B cell (primary cell): Measurements from ENCODE around the gene LOC101059915.
"Not testable (repeated sequence)": the region's sequence is repeated elsewhere in the genome, so short reads cannot be mapped to it uniquely, and the experiment has no call there.

Source experiments
- ATAC-seq: fragments of 200-7000 bp; cut with Tn5 transposase; one replicate; pipeline ENCODE4 v1.10.0; 2021; ENCODE audit warnings: low read depth, mild to moderate bottlenecking, moderate number of reproducible peaks, moderate library complexity
- CTCF ChIA-PET: fragments of 350-600 bp; sonication (Branson Sonifier 250); formaldehyde crosslinking; loops from one replicate; lab custom pipeline; 2021; ENCODE audit warnings: antibody characterized with exemption, inconsistent platforms; lab: Charles Lee
- POLR2A ChIA-PET: fragments of 350-600 bp; sonication (Branson Sonifier 250); formaldehyde crosslinking; loops from one replicate; lab custom pipeline; 2021; ENCODE audit warnings: antibody characterized with exemption; lab: Charles Lee
- DNase-seq: peaks from one replicate; pipeline ENCODE4 v3.0.0; 2013
- H2AFZ ChIP-seq: 2 replicates; pipeline ENCODE4 v1.6.1; 2012; ENCODE audit warnings: mild to moderate bottlenecking, low read depth, low read length; ENCODE audit not compliant: insufficient read depth, poor library complexity, severe bottlenecking
- H3K27ac ChIP-seq, 2 donors: 1 replicate in 1 of 2; 2 replicates in 1 of 2; pipeline ENCODE4 v1.5.1; 2012 to 2013; ENCODE audit warnings: low read length in 2 of 2, mild to moderate bottlenecking in 2 of 2, moderate library complexity in 1 of 2
- H3K27me3 ChIP-seq, 4 experiments: fragments of 200-600 bp in 1 of 4; sonication (generic) in 1 of 4; replicated peaks in 1 of 4; 1 replicate in 2 of 4; 2 replicates in 2 of 4; pipeline versions ENCODE4 v1.6.1 to v1.7.0; 2013 to 2016; ENCODE audit warnings: low read length in 3 of 4, mild to moderate bottlenecking in 2 of 4, mixed read lengths in 1 of 4, moderate library complexity in 1 of 4; ENCODE audit not compliant: insufficient read depth in 4 of 4, control insufficient read depth in 3 of 4; ENCODE audit errors: control extremely low read depth in 1 of 4
- H3K36me3 ChIP-seq, 2 experiments: replicated peaks in 1 of 2; 1 replicate in 1 of 2; 2 replicates in 1 of 2; pipeline versions ENCODE4 v1.6.1 to v1.7.1; 2013; ENCODE audit warnings: low read length in 1 of 2; ENCODE audit not compliant: insufficient read depth in 2 of 2, control insufficient read depth in 1 of 2; ENCODE audit errors: control extremely low read depth in 1 of 2, extremely low read depth in 1 of 2
- H3K4me1 ChIP-seq, 2 donors: fragments of 200-600 bp in 1 of 2; sonication (generic) in 1 of 2; 1 replicate in 1 of 2; 2 replicates in 1 of 2; pipeline versions ENCODE4 v1.5.1 to v1.6.1; 2013 to 2017; ENCODE audit warnings: low read length in 2 of 2; ENCODE audit not compliant: control insufficient read depth in 2 of 2, insufficient read depth in 2 of 2
- H3K4me2 ChIP-seq: replicated peaks from 2 replicates; pipeline ENCODE3; 2012; ENCODE audit warnings: mild to moderate bottlenecking, low read depth, low read length; ENCODE audit not compliant: poor library complexity, severe bottlenecking
- H3K4me3 ChIP-seq, 5 experiments: fragments of 200-600 bp in 1 of 5; sonication (generic) in 1 of 5; 1 replicate in 3 of 5; 2 replicates in 2 of 5; pipeline versions ENCODE4 v1.5.1 to v1.7.0; 2011 to 2016; ENCODE audit warnings: low read length in 4 of 5, mild to moderate bottlenecking in 4 of 5, low read depth in 2 of 5, control low read depth in 1 of 5, moderate library complexity in 1 of 5; ENCODE audit not compliant: insufficient read depth in 1 of 5; ENCODE audit errors: control extremely low read depth in 1 of 5, extremely low read depth in 1 of 5
- H3K79me2 ChIP-seq: fragments of 200-600 bp; sonication (generic); one replicate; pipeline ENCODE4 v1.6.0; 2016; ENCODE audit warnings: low read length; ENCODE audit not compliant: control insufficient read depth, insufficient read depth
- H3K9ac ChIP-seq: fragments of 200-600 bp; sonication (generic); 2 replicates; pipeline ENCODE4 v1.6.1; 2017; ENCODE audit warnings: mild to moderate bottlenecking, low read length, moderate library complexity
- H3K9me3 ChIP-seq, 3 donors: one replicate each; pipeline versions ENCODE4 v1.6.1 to v1.7.1; 2013; ENCODE audit warnings: low read length in 2 of 3; ENCODE audit not compliant: control insufficient read depth in 2 of 3, insufficient read depth in 1 of 3; ENCODE audit errors: control extremely low read depth in 1 of 3
- H4K20me1 ChIP-seq: 2 replicates; pipeline ENCODE4 v1.6.0; 2012; ENCODE audit warnings: mild to moderate bottlenecking, low read length; ENCODE audit not compliant: insufficient read depth, control insufficient read depth, poor library complexity, severe bottlenecking
- H3K27ac Mint-ChIP-seq: one replicate; pipeline ENCODE4 v1.8.0; 2021; ENCODE audit warnings: mixed read lengths
- H3K27me3 Mint-ChIP-seq: one replicate; pipeline ENCODE4 v1.8.0; 2021; ENCODE audit warnings: mixed read lengths
- H3K4me1 Mint-ChIP-seq: one replicate; pipeline ENCODE4 v1.8.0; 2021; ENCODE audit warnings: mixed read lengths
- H3K4me3 Mint-ChIP-seq: one replicate; pipeline ENCODE4 v1.8.0; 2021; ENCODE audit warnings: mixed read lengths
- H3K9me3 Mint-ChIP-seq: one replicate; pipeline ENCODE4 v1.8.0; 2022; ENCODE audit warnings: mixed read lengths; ENCODE audit not compliant: insufficient read depth
- WGBS: methylation state at CpG from one replicate; pipeline ENCODE4 v1.1.5; 2013; ENCODE audit warnings: missing lambda C conversion rate; ENCODE audit not compliant: insufficient coverage; 5-methylcytosine and 5-hydroxymethylcytosine counted together
- intact Hi-C: fragments of 100-400 bp; cut with micrococcal nuclease; formaldehyde crosslinking; loops from one replicate; pipeline ENCODE4 v1.10.0; 2022

The LOC101059915 gene

GRCh38 chrX:71676068-71676795 is 8.9 kb downstream of the LOC101059915 start:
- DNase-seq, H3K9ac ChIP-seq, POLR2A ChIA-PET, H3K27ac ChIP-seq, H3K79me2 ChIP-seq, intact Hi-C loops, H3K4me3 Mint-ChIP-seq, H3K27ac Mint-ChIP-seq, H3K27me3 ChIP-seq, H3K4me2 ChIP-seq, H3K4me1 ChIP-seq, H3K4me3 ChIP-seq, ATAC-seq, H4K20me1 ChIP-seq, H3K9me3 Mint-ChIP-seq, H3K36me3 ChIP-seq, CTCF ChIA-PET, H3K9me3 ChIP-seq, H3K4me1 Mint-ChIP-seq, H2AFZ ChIP-seq: not testable (repeated sequence)
- 98% methylated on average over 11 of the region's 43 CpGs for WGBS
- peaks cover 15% of the 10 kb centered on the region for H3K27me3 Mint-ChIP-seq

GRCh38 chrX:71677195-71677594 is 9.8 kb downstream of the LOC101059915 start:
- H3K27me3 ChIP-seq, H3K9ac ChIP-seq, H3K79me2 ChIP-seq, H2AFZ ChIP-seq, H3K9me3 Mint-ChIP-seq, POLR2A ChIA-PET, H3K4me1 Mint-ChIP-seq, H3K4me3 Mint-ChIP-seq, H4K20me1 ChIP-seq, H3K27me3 Mint-ChIP-seq, H3K4me1 ChIP-seq, H3K27ac Mint-ChIP-seq, DNase-seq, intact Hi-C loops, CTCF ChIA-PET, H3K9me3 ChIP-seq, ATAC-seq, H3K4me3 ChIP-seq, H3K36me3 ChIP-seq, H3K4me2 ChIP-seq, H3K27ac ChIP-seq: not testable (repeated sequence)
- WGBS, result 89% methylated on average over 2 of the region's 6 CpGs
